Measurements from ENCODE around the gene TPK1.

Gene TPK1

DNA sequence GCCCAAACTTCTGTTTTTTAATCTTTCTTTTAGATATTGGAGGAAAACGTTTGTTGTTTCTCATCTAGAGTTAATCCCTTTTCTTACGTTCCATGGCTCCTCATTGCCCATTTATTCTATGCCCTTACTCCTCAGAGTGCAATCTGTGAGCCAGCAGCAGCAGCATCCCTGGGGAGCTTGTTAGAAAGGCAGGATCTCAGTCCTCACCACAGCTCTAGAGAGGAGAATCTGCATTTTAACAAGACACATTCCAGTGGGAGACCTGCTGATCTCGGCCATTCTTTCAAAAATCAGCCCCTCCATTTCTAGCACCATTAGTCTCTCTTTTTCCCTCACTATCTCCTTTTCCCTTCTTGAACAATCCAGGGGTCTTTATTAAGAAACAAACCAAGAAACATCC lies 348.0 kb downstream of the TPK1 start:
- Histone ChIP-seq H3K79me2 (ENCODE audit: control insufficient read depth, low read length) (no peaks in the 10 kb centered on the region), H3K9me2 (replicated peaks; ENCODE audit: control insufficient read depth, low read length) (no peaks in the 10 kb centered on the region), H3K36me3 (ENCODE audit: control insufficient read depth, low read length) (no peaks in the 10 kb centered on the region), H3K4me3 (ENCODE audit: low read length) (no peak overlapping the region), H3K4me1 (ENCODE audit: control insufficient read depth, low read length) (no peaks in the 10 kb centered on the region), H3F3A (ENCODE audit: control insufficient read depth, insufficient read depth) (no peaks in the 10 kb centered on the region), H3K4me2 (ENCODE audit: low read length) (no peak overlapping the region), H3K27ac (ENCODE audit: low read depth, low read length) (no peak overlapping the region), H3K9me3 (ENCODE audit: control insufficient read depth, insufficient read depth, low read length) (no peaks in the 10 kb centered on the region), H3K27me3 (ENCODE audit: control insufficient read depth, low read length) (no peaks in the 10 kb centered on the region), H4K20me1 (ENCODE audit: control insufficient read depth, insufficient read depth, low read depth, low read length) (no peaks in the 10 kb centered on the region)
- no peak for TF ChIP-seq EZH2phosphoT487 (IDR thresholded peaks at IDR 0.05; ENCODE audit: borderline replicate concordance, low read length)
- TF ChIP-seq, protein P1, sequence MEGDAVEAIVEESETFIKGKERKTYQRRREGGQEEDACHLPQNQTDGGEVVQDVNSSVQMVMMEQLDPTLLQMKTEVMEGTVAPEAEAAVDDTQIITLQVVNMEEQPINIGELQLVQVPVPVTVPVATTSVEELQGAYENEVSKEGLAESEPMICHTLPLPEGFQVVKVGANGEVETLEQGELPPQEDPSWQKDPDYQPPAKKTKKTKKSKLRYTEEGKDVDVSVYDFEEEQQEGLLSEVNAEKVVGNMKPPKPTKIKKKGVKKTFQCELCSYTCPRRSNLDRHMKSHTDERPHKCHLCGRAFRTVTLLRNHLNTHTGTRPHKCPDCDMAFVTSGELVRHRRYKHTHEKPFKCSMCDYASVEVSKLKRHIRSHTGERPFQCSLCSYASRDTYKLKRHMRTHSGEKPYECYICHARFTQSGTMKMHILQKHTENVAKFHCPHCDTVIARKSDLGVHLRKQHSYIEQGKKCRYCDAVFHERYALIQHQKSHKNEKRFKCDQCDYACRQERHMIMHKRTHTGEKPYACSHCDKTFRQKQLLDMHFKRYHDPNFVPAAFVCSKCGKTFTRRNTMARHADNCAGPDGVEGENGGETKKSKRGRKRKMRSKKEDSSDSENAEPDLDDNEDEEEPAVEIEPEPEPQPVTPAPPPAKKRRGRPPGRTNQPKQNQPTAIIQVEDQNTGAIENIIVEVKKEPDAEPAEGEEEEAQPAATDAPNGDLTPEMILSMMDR (IDR thresholded peaks at IDR 0.05; ENCODE audit: low read depth, low read length, poor library complexity, severe bottlenecking), result no peak

DNA sequence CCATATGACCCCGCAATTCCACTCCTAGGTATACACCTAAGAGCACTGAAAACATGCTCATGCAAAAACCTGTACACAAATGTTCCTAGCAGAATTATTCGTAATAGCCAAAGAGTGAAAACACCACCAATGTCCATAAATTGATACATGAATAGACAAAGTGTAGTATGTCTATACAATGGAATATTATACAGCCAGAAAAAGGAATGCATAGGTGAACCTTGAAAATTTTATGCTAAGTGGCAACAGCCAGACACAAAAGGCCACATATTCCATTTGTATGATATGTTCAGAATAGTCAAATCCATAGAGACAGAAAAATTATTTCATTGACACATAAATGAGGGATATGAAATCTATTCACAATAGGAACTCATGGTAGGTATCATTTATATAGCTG lies 351.4 kb downstream of the TPK1 start:
- Histone ChIP-seq H3K4me3 (ENCODE audit: low read length) (no peak overlapping the region), H3K36me3 (ENCODE audit: control insufficient read depth, low read length) (no peaks in the 10 kb centered on the region), H3F3A (ENCODE audit: control insufficient read depth, insufficient read depth) (no peaks in the 10 kb centered on the region), H3K27ac (ENCODE audit: low read depth, low read length) (no peak overlapping the region), H3K4me1 (ENCODE audit: control insufficient read depth, low read length) (no peaks in the 10 kb centered on the region), H3K79me2 (ENCODE audit: control insufficient read depth, low read length) (no peaks in the 10 kb centered on the region), H3K4me2 (ENCODE audit: low read length) (no peak overlapping the region), H4K20me1 (ENCODE audit: control insufficient read depth, insufficient read depth, low read depth, low read length) (no peaks in the 10 kb centered on the region), H3K9me3 (ENCODE audit: control insufficient read depth, insufficient read depth, low read length) (no peaks in the 10 kb centered on the region), H3K9me2 (replicated peaks; ENCODE audit: control insufficient read depth, low read length) (no peaks in the 10 kb centered on the region), H3K27me3 (ENCODE audit: control insufficient read depth, low read length) (no peaks in the 10 kb centered on the region)
- TF ChIP-seq, protein P1 (IDR thresholded peaks at IDR 0.05; ENCODE audit: low read depth, low read length, poor library complexity, severe bottlenecking), result no peak

DNA sequence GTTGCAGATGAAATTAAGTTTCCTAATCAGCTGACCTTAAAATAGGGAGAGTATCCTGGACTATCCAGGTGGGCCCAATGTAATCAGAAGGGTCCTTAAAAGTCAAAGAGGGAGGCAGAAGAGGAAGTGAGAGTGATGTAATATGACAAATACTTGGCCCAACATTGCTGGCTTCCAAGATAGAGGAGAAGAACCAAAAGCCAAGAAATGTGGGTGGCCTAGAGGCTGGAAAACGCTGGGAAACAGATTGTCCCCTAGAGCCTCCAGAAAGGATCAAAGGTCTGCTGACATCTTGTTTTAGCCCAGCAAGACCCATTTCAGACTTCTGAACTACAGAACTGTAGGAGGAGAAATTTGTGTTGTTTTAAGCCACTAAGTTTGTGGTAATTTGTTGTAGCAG lies 352.7 kb downstream of the TPK1 start:
- no peaks in the 10 kb centered on the region for H4K20me1 ChIP-seq (ENCODE audit: control insufficient read depth, insufficient read depth, low read depth, low read length)
- H3K36me3 ChIP-seq (ENCODE audit: control insufficient read depth, low read length), result no peaks in the 10 kb centered on the region
- no peaks in the 10 kb centered on the region for H3K79me2 ChIP-seq (ENCODE audit: control insufficient read depth, low read length)
- H3K4me2 ChIP-seq (ENCODE audit: low read length), result no peak overlapping the region
- TF ChIP-seq, protein P1 (IDR thresholded peaks at IDR 0.05; ENCODE audit: low read depth, low read length, poor library complexity, severe bottlenecking), result no peak
- no peak for TF ChIP-seq EZH2phosphoT487 (IDR thresholded peaks at IDR 0.05; ENCODE audit: borderline replicate concordance, low read length)
- H3K27me3 ChIP-seq (ENCODE audit: control insufficient read depth, low read length), result no peaks in the 10 kb centered on the region
- no peaks in the 10 kb centered on the region for H3F3A ChIP-seq (ENCODE audit: control insufficient read depth, insufficient read depth)
- H3K27ac ChIP-seq (ENCODE audit: low read depth, low read length), result no peak overlapping the region
- H3K4me3 ChIP-seq (ENCODE audit: low read length), result no peak overlapping the region
- no peaks in the 10 kb centered on the region for H3K9me2 ChIP-seq (replicated peaks; ENCODE audit: control insufficient read depth, low read length)
- no peaks in the 10 kb centered on the region for H3K4me1 ChIP-seq (ENCODE audit: control insufficient read depth, low read length)
- H3K9me3 ChIP-seq (ENCODE audit: control insufficient read depth, insufficient read depth, low read length), result no peaks in the 10 kb centered on the region

DNA sequence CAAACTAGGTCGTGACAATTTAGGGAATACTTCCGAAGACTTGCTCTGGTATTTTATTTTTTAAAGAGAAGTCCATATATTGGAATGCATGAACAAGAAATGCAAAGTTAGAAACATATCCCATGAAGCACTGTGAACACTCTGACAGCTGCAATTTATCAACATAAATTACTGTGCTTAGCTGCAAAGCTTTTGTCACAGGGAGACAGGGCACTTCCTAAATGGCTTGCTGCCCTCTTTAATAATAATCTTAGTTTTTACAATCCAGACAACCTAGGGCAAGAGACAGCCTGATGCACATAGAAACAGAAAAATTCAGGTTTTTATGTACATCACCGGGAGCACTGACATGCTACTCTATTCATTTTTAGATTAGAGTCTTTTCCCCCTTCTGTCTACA lies 354.0 kb downstream of the TPK1 start:
- Histone ChIP-seq H3K4me3 (ENCODE audit: low read length) (no peak overlapping the region), H3K79me2 (ENCODE audit: control insufficient read depth, low read length) (no peaks in the 10 kb centered on the region), H3K9me2 (replicated peaks; ENCODE audit: control insufficient read depth, low read length) (no peaks in the 10 kb centered on the region), H3F3A (ENCODE audit: control insufficient read depth, insufficient read depth) (no peaks in the 10 kb centered on the region), H3K36me3 (ENCODE audit: control insufficient read depth, low read length) (no peaks in the 10 kb centered on the region), H3K4me2 (ENCODE audit: low read length) (no peak overlapping the region), H3K27me3 (ENCODE audit: control insufficient read depth, low read length) (no peaks in the 10 kb centered on the region), H3K4me1 (ENCODE audit: control insufficient read depth, low read length) (no peaks in the 10 kb centered on the region), H3K9me3 (ENCODE audit: control insufficient read depth, insufficient read depth, low read length) (no peaks in the 10 kb centered on the region), H3K27ac (ENCODE audit: low read depth, low read length) (no peak overlapping the region), H4K20me1 (ENCODE audit: control insufficient read depth, insufficient read depth, low read depth, low read length) (no peaks in the 10 kb centered on the region)
- TF ChIP-seq, protein P1 (IDR thresholded peaks at IDR 0.05; ENCODE audit: low read depth, low read length, poor library complexity, severe bottlenecking), result no peak
- no peak for TF ChIP-seq EZH2phosphoT487 (IDR thresholded peaks at IDR 0.05; ENCODE audit: borderline replicate concordance, low read length)

Data from DOHH2 (cell line).